Measurements from ENCODE around the gene TMIE.
A peak's percentile ranks its signal among the peaks of the same experiment; 100 is the strongest.

The TMIE gene

GRCh38 chr3:46690798-46691197, 10.4 kb upstream of the TMIE start:
- no peak for TF ChIP-seq CTCF (IDR thresholded peaks at IDR 0.05; ENCODE audit: borderline replicate concordance, insufficient read depth, low read depth, low read length)
- no peak overlapping the region for H3K4me3 ChIP-seq (ENCODE audit: low read depth, low read length)

- H3K4me3 ChIP-seq (ENCODE audit: low read depth, low read length), result no peak overlapping the region
- no peak for TF ChIP-seq CTCF (IDR thresholded peaks at IDR 0.05; ENCODE audit: borderline replicate concordance, insufficient read depth, low read depth, low read length)
These were observed 8.6 kb upstream of the TMIE start for GRCh38 chr3:46692566-46692990.

- TF ChIP-seq CTCF (IDR thresholded peaks at IDR 0.05; ENCODE audit: borderline replicate concordance, insufficient read depth, low read depth, low read length), result no peak
- H3K4me3 ChIP-seq (ENCODE audit: low read depth, low read length), result peak within 1 kb of the TSS; percentile 48
These were observed 7.9 kb upstream of the TMIE start, which contains the start of gene ALS2CL for GRCh38 chr3:46693038-46693891. ALS2CL (minus strand) TSS chr3:46693679; CDS start chr3:46689440, 4,239 bp downstream.

- TF ChIP-seq CTCF (IDR thresholded peaks at IDR 0.05; ENCODE audit: borderline replicate concordance, insufficient read depth, low read depth, low read length), result no peak
- peak overlapping the region; percentile 16 for H3K4me3 ChIP-seq (ENCODE audit: low read depth, low read length)
These were observed 7.3 kb upstream of the TMIE start for GRCh38 chr3:46693892-46694226.

GRCh38 chr3:46694520-46694919, 6.7 kb upstream of the TMIE start:
- H3K4me3 ChIP-seq (ENCODE audit: low read depth, low read length), result no peak overlapping the region
- no peak for TF ChIP-seq CTCF (IDR thresholded peaks at IDR 0.05; ENCODE audit: borderline replicate concordance, insufficient read depth, low read depth, low read length)

GRCh38 chr3:46695177-46695961, 5.8 kb upstream of the TMIE start:
- no peak overlapping the region for H3K4me3 ChIP-seq (ENCODE audit: low read depth, low read length)
- TF ChIP-seq CTCF (IDR thresholded peaks at IDR 0.05; ENCODE audit: borderline replicate concordance, insufficient read depth, low read depth, low read length), result peak; percentile 39; the same call in 1 of the 2 replicates
